Parathyroid adenoma (tissue), 2 donors: ENCODE results near the gene RGL1.

Experiments used
- H2AFZ ChIP-seq: fragments of 300-600 bp; sonication (generic); one replicate; pipeline ENCODE4 v1.7.0; 2017; ENCODE audit warnings: antibody characterized with exemption, mild to moderate bottlenecking
- H3K27ac ChIP-seq: fragments of 300-600 bp; sonication (generic); one replicate; pipeline ENCODE4 v1.7.0; 2017
- H3K27me3 ChIP-seq: fragments of 300-600 bp; sonication (generic); one replicate; pipeline ENCODE4 v1.7.0; 2017; ENCODE audit warnings: low read length; ENCODE audit not compliant: control insufficient read depth, insufficient read depth
- H3K36me3 ChIP-seq: fragments of 300-600 bp; sonication (generic); one replicate; pipeline ENCODE4 v1.7.0; 2017; ENCODE audit warnings: low read length; ENCODE audit not compliant: control insufficient read depth, insufficient read depth
- H3K4me1 ChIP-seq: fragments of 300-600 bp; sonication (generic); one replicate; pipeline ENCODE4 v1.7.0; 2017; ENCODE audit warnings: control low read depth
- H3K4me2 ChIP-seq: fragments of 300-600 bp; sonication (generic); one replicate; pipeline ENCODE4 v1.7.0; 2017; ENCODE audit warnings: low read length
- H3K4me3 ChIP-seq: fragments of 300-600 bp; sonication (generic); one replicate; pipeline ENCODE4 v1.7.0; 2017; ENCODE audit warnings: low read depth, low read length
- H3K79me2 ChIP-seq: fragments of 300-600 bp; sonication (generic); one replicate; pipeline ENCODE4 v1.7.0; 2017; ENCODE audit warnings: control low read depth
- H3K9ac ChIP-seq: fragments of 300-600 bp; sonication (generic); one replicate; pipeline ENCODE4 v1.7.0; 2017; ENCODE audit warnings: mild to moderate bottlenecking
- H3K9me3 ChIP-seq: fragments of 300-600 bp; sonication (generic); one replicate; pipeline ENCODE4 v1.7.0; 2017; ENCODE audit warnings: low read length; ENCODE audit not compliant: control insufficient read depth
- CTCF ChIP-seq: fragments of 300-600 bp; sonication (generic); IDR thresholded peaks from one replicate; pipeline ENCODE4 v1.7.0; 2017; ENCODE audit warnings: antibody characterized with exemption, mild to moderate bottlenecking
- donor health status: primary hyperparathyroidism.

The RGL1 gene

DNA sequence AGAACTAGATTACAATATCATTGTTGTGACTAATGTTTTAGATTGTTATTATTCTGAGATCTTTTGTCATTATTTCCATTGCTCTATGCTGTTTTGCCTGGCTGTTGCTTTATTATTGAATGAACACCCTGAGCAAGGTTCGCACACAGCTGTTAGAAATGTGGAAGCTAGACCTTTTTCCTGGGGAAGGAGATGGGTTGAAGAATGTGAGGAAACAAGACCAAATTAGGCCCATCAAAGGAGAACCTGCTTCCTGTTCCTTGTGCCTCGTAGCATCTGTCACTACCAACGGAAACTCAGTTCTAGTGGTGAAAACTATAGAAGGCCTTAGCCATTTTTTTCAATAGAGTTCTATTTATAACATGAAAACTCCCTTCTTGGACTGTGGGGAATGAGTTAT lies 68.7 kb downstream of the RGL1 start:
- H3K4me2 ChIP-seq = no peak overlapping the region
- H3K27me3 ChIP-seq = no peaks in the 10 kb centered on the region
- no peak overlapping the region for H2AFZ ChIP-seq
- no peaks in the 10 kb centered on the region for H3K36me3 ChIP-seq
- H3K4me1 ChIP-seq = peaks cover 13% of the 10 kb centered on the region
- no peaks in the 10 kb centered on the region for H3K9me3 ChIP-seq
- H3K9ac ChIP-seq = no peak overlapping the region
- H3K79me2 ChIP-seq = no peaks in the 10 kb centered on the region
- no peak overlapping the region for H3K4me3 ChIP-seq
- TF ChIP-seq CTCF = no peak
- H3K27ac ChIP-seq = no peak overlapping the region

GRCh38 chr1:183876309-183876708 lies 71.4 kb downstream of the RGL1 start:
- Histone ChIP-seq H3K4me1 (peaks cover 7% of the 10 kb centered on the region), H3K9ac (no peak overlapping the region), H3K27me3 (no peaks in the 10 kb centered on the region)

DNA sequence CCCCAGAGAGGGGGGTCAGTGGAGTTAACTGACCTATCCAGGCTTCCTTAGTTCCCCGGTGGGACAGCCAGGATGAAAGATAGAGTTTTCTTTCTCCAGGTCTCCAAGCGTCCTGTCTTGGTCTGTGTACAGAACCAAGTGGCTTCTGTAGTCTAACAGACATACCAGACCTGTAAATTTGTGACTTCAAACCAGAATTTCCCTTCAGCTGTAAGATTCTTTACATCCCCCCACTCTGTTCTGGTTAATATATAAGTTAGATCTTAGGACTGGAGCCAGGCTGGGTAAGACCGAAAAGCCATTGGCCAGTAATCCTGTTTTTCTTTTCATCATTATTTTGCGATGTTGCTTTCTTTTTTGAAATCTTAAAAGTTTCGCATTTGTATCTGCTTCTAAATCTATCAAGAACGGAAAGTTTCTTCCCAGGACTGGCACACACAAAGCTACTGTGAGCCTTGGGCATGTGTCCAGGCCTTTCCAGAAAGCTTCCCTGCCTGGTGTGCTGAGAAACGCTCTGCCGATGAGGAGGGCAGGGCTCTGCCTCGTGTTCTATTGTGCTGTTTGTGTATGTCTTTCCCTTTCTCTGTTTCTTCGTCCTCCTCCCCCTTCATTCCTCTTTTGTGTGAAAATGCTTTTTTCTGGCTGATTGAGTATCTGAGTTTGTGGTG lies 72.3 kb downstream of the RGL1 start:
- Histone ChIP-seq H3K27ac (peak overlapping the region; percentile 70), H3K27me3 (no peaks in the 10 kb centered on the region), H3K9me3 (no peaks in the 10 kb centered on the region), H2AFZ (peak overlapping the region; percentile 73), H3K4me3 (no peak overlapping the region), H3K4me1 (peaks cover 7% of the 10 kb centered on the region), H3K9ac (no peak overlapping the region), H3K4me2 (peak overlapping the region; percentile 40), H3K79me2 (no peaks in the 10 kb centered on the region), H3K36me3 (no peaks in the 10 kb centered on the region)
- TF ChIP-seq CTCF = no peak

More at GRCh38 chr1:183876309-183876708, 71.4 kb downstream of the RGL1 start:
- Histone ChIP-seq H3K9me3 (no peaks in the 10 kb centered on the region), H3K4me2 (no peak overlapping the region), H2AFZ (no peak overlapping the region), H3K4me3 (no peak overlapping the region), H3K36me3 (no peaks in the 10 kb centered on the region), H3K27ac (peak overlapping the region; percentile 70), H3K79me2 (no peaks in the 10 kb centered on the region)
- no peak for TF ChIP-seq CTCF

GRCh38 chr1:183879494-183879893 lies 74.6 kb downstream of the RGL1 start:
- H3K4me2 ChIP-seq = no peak overlapping the region
- no peak overlapping the region for H2AFZ ChIP-seq
- H3K79me2 ChIP-seq = no peaks in the 10 kb centered on the region
- no peaks in the 10 kb centered on the region for H3K27me3 ChIP-seq
- no peak for TF ChIP-seq CTCF
- no peak overlapping the region for H3K9ac ChIP-seq
- peaks cover 7% of the 10 kb centered on the region for H3K4me1 ChIP-seq
- no peaks in the 10 kb centered on the region for H3K9me3 ChIP-seq
- H3K36me3 ChIP-seq = no peaks in the 10 kb centered on the region
- H3K4me3 ChIP-seq = no peak overlapping the region
- H3K27ac ChIP-seq = no peak overlapping the region

DNA sequence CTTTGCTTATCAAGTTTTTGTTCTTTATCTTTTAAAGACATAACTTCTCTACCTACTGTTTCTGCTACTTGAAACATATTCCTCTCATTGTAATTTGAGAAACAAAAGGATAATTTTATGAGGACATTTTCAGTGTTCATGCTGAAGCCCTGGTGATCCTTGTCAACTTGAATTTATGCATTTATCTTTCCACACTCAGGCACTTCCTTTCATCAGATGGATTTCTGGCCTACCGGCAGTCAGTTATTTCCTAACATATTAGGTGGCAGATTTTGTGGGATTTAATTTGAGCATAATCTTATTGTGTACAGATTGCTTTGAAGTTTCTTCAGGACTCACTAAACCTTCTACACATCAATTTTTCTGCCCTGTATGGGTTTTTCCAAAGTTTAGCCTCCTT lies 75.0 kb downstream of the RGL1 start:
- Histone ChIP-seq H3K79me2 (no peaks in the 10 kb centered on the region), H3K9ac (no peak overlapping the region), H2AFZ (no peak overlapping the region), H3K4me2 (no peak overlapping the region), H3K4me3 (no peak overlapping the region), H3K36me3 (no peaks in the 10 kb centered on the region), H3K27ac (no peak overlapping the region), H3K9me3 (no peaks in the 10 kb centered on the region), H3K27me3 (no peaks in the 10 kb centered on the region), H3K4me1 (peaks cover 7% of the 10 kb centered on the region)
- no peak for TF ChIP-seq CTCF
